Activated CD8-positive, alpha-beta T cell treated with anti-CD3 and anti-CD28 coated beads, Interleukin-2, amount 10 ng/mL, durations not matched to agents 7 days and 5 days (primary cell): ENCODE data around the gene HIP1R. TPM values are rescaled to one million over a fixed set of nuclear protein-coding genes. Genes with fewer than 3 reads are reported as not detected.

Experiments used
- ATAC-seq: fragments of 150-1000 bp; cut with Tn5 transposase; one replicate; pipeline ENCODE4 v1.10.0; 2021; ENCODE audit warnings: moderate library complexity
- CTCF ChIA-PET: fragments of 350-600 bp; sonication (Branson Sonifier 250); formaldehyde crosslinking; loops from one replicate; lab custom pipeline; 2021; ENCODE audit warnings: antibody characterized with exemption; lab: Charles Lee
- POLR2A ChIA-PET: fragments of 350-600 bp; sonication (Branson Sonifier 250); formaldehyde crosslinking; loops from one replicate; lab custom pipeline; 2021; ENCODE audit warnings: antibody characterized with exemption; lab: Charles Lee
- DNase-seq: peaks from one replicate; pipeline ENCODE4 v3.0.0-alpha.2; 2020
- H3K27ac Mint-ChIP-seq: one replicate; pipeline ENCODE4 v1.8.0; 2021; ENCODE audit warnings: mild to moderate bottlenecking, mixed read lengths
- H3K27me3 Mint-ChIP-seq: one replicate; pipeline ENCODE4 v1.8.0; 2021; ENCODE audit warnings: low read depth, mixed read lengths
- H3K36me3 Mint-ChIP-seq: one replicate; pipeline ENCODE4 v1.8.0; 2021; ENCODE audit warnings: low read depth, mixed read lengths
- H3K4me1 Mint-ChIP-seq: one replicate; pipeline ENCODE4 v1.8.0; 2021; ENCODE audit warnings: low read depth, mixed read lengths
- H3K4me3 Mint-ChIP-seq: one replicate; pipeline ENCODE4 v1.8.0; 2021; ENCODE audit warnings: mild to moderate bottlenecking, mixed read lengths
- H3K9me3 Mint-ChIP-seq: one replicate; pipeline ENCODE4 v1.8.0; 2022; ENCODE audit warnings: mixed read lengths; ENCODE audit not compliant: insufficient read depth
- total RNA-seq, 2 experiments: library from RNA; stranded (reverse); gene quantifications; one replicate each; pipeline ENCODE4 v1.2.3, GENCODE V29; 2021

Gene HIP1R
- total RNA-seq, 2 experiments from 2014 or later = 36.2 to 37.4 TPM

DNA sequence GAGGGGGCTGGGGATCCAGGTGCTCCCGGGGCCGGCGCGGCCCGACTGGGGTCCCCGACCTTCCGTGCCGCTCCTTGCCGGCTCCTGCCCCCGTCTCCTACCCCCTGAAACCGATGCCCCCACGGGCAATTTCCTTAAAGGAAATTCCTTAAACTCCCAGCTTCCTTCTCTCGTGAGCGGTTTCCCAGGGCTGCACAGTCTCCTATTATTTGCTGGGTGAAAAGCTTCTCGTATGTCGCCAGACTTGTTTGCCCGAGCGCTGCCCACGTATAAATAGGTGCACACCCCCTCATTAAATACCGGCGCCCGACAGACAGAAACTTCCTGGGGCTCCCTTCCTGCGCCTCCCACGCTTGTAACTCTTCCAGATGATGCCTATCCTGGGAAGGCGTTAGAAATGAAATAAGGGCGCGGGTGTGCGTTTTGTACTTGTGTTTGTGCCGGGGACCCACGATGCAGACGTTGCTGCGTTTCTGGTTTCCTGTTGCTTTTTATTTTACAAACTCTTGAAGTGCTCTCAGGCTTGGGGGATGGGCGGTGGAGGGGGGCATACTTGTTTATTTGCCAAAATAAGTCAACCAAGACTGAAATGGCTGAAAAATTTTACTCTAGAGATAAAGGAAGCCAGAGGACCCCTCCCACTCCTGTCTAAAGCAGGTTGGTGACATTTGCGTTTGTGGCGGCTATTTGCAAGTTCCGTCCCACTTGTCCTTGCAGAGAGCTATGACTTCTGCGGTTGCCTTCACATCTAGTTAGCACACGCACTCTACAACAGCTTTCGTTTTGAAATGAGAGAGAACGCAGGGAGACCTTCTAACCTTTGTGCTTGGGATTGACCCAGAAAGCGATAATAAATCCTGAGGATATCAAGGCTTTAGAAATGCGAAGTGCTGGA lies 1.0 kb downstream of the HIP1R start:
- Mint-ChIP-seq H3K27ac (peak overlapping the region; percentile 93), H3K4me1 (peaks cover 32% of the 10 kb centered on the region), H3K4me3 (peak overlapping the region; percentile 95), H3K36me3 (peaks cover 3% of the 10 kb centered on the region), H3K9me3 (no peaks in the 10 kb centered on the region), H3K27me3 (peaks cover 11% of the 10 kb centered on the region)
- DNase-seq (peak; percentile 74), ATAC-seq (peak; percentile 63)
- ChIA-PET POLR2A (interaction anchor here (0.6 to 1.9 kb wide), 7 partner anchors 25 to 621 kb away, joined by 3 to 7 read pairs (median 4); partner anchors contain the start of genes MPHOSPH9, MTRFR, OGFOD2 and SNRNP35), CTCF (interaction anchor here (0.7 to 1.6 kb wide), 4 partner anchors 10 to 52 kb away, joined by 3 to 14 read pairs (median 4); no protein-coding TSS in a partner anchor)

DNA sequence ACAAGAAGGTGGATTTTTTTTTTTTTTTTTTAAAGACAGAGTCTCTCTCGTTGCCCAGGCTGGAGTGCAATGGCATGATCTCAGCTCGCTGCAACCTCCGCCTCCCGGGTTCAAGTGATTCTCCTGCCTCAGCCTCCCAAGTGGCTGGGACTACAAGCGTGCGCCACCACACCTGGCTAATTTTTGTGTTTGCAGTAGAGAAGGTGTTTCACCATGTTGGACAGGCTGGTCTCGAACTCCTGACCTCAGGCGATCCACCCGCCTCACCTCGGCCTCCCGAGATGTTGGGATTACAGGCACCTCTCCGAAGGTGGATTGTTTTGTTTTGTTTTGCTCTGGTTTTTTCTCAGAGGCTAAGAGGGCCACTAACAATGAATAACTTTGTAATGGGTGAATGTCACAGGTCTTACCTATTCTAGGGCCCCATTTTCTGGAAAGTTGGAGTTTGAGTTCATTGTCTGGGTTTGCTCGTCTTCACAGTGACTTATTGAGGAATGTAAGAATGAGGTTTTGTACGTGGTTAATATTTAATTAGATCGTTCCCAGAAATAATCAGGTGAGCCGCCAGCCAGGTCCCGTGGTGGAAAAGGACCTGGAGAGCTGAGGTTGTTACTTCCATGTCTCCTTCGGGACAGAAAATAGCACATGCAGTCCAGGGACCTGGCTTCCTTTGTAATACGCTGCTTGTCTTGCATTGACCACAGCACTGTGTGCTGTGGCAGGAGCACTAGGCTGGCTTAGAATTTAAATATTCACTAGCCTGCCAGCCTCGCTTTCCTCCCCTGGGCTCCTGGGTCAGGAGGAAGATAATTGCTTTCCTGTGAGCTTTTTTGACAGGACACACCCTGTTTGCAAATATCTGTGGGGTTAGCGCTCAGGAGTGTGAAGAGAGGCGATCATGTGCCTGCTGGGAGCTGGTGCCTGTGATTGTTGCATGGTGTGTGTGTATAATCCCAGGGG lies 2.3 kb downstream of the HIP1R start:
- ChIA-PET CTCF (interaction anchor here (1.1 kb wide), 1 partner anchor 22 kb away, joined by 3 read pairs; no protein-coding TSS in a partner anchor), POLR2A (no interaction called here)
- H3K27ac Mint-ChIP-seq = no peak overlapping the region
- peaks cover 32% of the 10 kb centered on the region for H3K4me1 Mint-ChIP-seq
- peaks cover 11% of the 10 kb centered on the region for H3K27me3 Mint-ChIP-seq
- H3K4me3 Mint-ChIP-seq = peak overlapping the region; percentile 95
- peaks cover 3% of the 10 kb centered on the region for H3K36me3 Mint-ChIP-seq
- H3K9me3 Mint-ChIP-seq = no peaks in the 10 kb centered on the region
- DNase-seq (no peak), ATAC-seq (no peak)

DNA sequence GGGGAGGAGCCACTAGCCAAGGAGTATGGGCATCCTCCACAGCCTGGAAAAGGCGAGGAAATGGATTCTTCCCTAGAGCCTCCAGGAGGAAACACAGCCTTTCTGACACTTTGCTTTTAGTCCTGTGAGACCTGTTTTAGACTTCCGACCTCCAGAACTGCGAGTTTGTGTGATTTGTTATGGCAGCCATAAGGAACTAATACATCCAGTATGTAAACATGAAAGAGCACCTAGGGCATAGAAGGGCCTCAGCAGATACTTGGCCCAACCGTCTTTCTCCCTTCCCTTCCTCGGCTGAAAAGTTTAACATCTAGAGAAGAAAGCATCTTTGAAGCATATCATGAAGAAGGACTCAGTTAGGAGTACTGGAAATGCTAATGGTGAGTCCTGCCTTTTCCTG lies 3.6 kb downstream of the HIP1R start:
- Mint-ChIP-seq H3K9me3 (no peaks in the 10 kb centered on the region), H3K27ac (no peak overlapping the region), H3K27me3 (peaks cover 6% of the 10 kb centered on the region), H3K4me1 (peaks cover 32% of the 10 kb centered on the region), H3K36me3 (peaks cover 3% of the 10 kb centered on the region), H3K4me3 (no peak overlapping the region)
- CTCF ChIA-PET = interaction anchor here (1.1 kb wide), 1 partner anchor 21 kb away, joined by 3 read pairs; no protein-coding TSS in a partner anchor
- ATAC-seq (no peak), DNase-seq (no peak)
- POLR2A ChIA-PET = no interaction called here

DNA sequence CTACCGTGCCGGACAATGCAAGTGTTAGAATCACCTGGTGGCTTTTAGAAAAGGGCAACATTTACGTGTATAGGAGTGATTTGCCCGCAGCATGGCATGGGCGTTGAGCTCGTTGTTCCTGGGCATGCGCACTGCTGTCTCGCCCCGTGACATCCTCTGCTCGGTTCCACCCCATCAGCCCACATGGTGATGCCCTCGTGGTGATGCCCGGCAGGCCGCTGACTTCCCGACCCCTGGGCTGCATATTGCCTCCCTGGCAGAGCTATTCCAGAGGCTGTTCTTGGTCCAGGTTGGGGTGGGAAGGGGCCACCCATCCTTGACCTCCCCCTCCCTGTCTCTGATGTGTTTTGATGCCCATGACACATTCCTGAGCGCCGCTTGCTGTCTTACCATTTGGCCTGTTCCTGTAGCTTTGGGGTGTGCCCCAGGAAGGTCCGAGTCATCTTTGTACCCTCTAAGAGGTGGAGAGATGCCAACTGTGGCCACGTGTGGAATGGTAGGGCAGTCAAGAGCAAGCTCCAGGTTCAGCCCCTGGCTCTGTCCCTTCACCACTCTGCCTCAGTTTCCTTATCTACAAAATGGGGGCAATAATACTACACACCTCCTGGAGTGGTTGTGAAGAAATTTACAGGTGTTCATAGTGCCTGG lies 4.8 kb downstream of the HIP1R start:
- Mint-ChIP-seq H3K27me3 (no peaks in the 10 kb centered on the region), H3K27ac (no peak overlapping the region), H3K4me3 (no peak overlapping the region), H3K9me3 (no peaks in the 10 kb centered on the region), H3K4me1 (peaks cover 23% of the 10 kb centered on the region), H3K36me3 (peaks cover 3% of the 10 kb centered on the region)
- ChIA-PET CTCF (interaction anchor here (1.5 kb wide), 1 partner anchor 46 kb away, joined by 5 read pairs; no protein-coding TSS in a partner anchor), POLR2A (no interaction called here)
- ATAC-seq = no peak
- DNase-seq = no peak

DNA sequence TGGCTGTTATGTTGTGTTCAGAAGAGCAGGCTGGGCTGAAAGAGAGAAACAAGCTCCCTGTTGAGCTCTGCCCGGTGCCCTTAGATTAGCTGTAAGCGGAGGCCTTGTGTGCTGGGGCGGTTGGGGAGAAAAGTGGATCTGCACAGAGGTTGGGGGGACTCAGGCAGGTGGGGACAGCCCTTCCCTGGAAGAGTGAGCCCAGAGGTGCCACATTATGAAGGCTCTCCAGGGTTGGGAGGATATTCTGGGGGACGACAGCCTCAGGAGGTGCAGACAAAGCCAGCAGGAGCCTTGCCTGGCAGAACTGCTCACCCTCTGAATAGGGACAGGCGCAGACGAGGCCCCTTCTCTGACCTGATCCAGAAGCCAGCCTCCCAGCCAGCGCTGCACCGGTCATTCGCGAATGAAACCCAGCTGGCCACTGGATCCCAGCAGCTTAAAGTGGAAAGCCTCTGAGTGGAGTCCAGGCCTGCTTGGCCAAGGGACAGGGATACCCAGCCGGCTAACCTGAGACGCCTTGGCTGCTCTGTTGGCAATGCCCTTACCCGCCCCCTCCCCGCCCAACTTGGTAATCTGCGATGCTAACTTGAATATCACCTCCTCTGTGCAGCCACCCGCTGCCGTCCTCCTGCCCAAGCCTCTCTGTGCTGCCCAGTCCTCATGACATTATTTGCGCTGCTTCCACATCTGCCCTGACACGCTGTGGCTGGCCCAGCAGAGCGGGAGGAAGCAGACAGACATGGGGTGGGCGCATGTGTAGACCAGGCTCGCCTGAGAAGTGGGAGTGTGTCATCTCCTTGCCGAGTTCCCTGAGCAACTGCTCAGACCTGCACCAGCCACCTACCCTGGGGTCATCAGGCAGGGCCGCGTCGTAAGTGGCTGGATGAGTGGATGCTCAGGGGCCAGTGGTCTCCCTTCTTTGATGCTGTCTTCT lies 5.6 kb downstream of the HIP1R start:
- CTCF ChIA-PET = interaction anchor here (1.5 kb wide), 1 partner anchor 47 kb away, joined by 5 read pairs; no protein-coding TSS in a partner anchor
- Mint-ChIP-seq H3K9me3 (no peaks in the 10 kb centered on the region), H3K4me3 (no peak overlapping the region), H3K36me3 (peaks cover 3% of the 10 kb centered on the region), H3K4me1 (peaks cover 23% of the 10 kb centered on the region), H3K27me3 (no peaks in the 10 kb centered on the region), H3K27ac (no peak overlapping the region)
- DNase-seq (no peak), ATAC-seq (no peak)
- POLR2A ChIA-PET = no interaction called here

DNA sequence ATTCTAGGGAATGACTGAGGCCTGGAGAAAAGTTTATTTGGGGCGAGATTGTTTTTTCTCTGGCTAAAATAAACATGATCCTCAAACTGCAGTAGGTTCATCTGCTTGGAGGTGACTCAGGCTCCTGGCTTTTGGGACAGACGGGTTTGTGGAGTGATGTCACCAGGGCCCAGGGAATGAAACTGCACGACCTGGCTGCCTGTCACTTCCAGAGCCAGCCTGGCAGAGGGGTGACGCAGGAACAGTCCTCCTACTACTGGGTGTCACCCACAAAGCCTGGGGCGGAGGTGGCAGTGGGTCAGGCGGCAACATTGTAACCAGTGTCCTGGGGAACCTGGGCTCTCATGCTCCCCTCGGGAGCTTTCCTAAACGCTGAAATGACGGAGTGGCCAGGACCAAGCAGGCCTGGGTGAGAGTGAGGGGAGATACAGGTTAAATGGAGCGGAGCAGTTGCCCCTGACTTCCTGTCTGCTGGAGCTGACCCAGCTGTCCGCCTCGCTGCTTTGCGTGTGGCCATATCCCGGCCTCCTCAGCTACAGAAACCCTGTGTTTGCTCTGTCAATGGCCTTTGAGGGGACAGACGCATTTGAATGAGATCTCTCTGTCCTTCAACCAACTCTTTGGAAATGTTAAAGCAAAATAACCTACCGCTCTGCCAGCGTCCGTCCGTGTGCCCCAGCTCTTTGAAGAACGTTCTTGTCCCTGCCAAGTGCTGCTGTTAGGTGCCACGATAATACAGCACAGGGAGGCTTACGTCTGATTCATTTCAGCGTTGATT lies 6.5 kb downstream of the HIP1R start:
- H3K27me3 Mint-ChIP-seq = no peaks in the 10 kb centered on the region
- DNase-seq (no peak), ATAC-seq (no peak)
- H3K4me3 Mint-ChIP-seq = no peak overlapping the region
- no peaks in the 10 kb centered on the region for H3K9me3 Mint-ChIP-seq
- ChIA-PET POLR2A (no interaction called here), CTCF (interaction anchor here (1.3 kb wide), 1 partner anchor 48 kb away, joined by 4 read pairs; no protein-coding TSS in a partner anchor)
- H3K36me3 Mint-ChIP-seq = peaks cover 3% of the 10 kb centered on the region
- peaks cover 17% of the 10 kb centered on the region for H3K4me1 Mint-ChIP-seq
- H3K27ac Mint-ChIP-seq = no peak overlapping the region

DNA sequence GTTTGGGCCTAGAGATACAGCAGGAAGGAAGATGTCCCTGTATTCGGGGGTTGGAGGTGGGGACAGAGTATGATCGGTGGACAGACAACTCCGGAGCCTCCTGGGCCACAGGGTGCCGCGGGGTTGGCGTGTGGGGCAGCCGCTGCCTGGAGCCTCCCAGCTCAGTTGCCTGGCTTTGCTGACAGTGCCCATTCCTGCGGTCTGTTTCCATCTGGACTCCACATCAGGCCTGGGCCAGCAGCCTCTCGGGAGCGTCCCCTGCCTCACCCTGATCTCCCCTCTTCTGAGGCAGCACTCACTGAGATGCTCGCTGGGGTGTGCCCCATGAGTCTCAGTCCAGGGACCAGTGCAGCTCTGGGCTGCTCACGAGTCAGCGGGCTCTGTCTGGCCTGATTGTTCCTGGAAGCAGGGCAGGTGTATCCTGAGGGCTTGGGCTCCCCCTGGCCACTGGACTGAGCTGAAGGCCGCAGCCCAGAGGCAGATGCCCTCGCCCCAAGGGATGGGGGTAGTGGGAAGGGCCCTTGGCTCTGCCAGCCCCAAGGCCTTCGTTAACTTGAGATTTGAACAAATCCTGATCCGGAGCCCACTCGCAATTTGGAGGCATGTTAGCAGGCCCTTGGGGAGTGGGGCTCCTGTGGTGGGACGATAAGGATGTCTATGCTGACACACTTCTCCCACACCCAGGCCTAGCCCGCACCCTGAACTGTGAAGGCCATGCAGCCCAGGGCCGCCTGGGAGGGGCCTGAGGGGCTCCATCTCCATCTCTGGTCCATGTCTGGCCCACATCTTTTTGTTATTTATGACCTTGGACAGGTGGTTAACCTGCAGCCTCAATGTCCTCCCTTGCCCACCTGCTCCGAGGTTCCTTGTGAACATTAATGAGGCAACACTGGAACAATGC lies 7.5 kb downstream of the HIP1R start:
- ChIA-PET POLR2A (no interaction called here), CTCF (interaction anchor here (1.3 kb wide), 1 partner anchor 49 kb away, joined by 4 read pairs; no protein-coding TSS in a partner anchor)
- H3K9me3 Mint-ChIP-seq = no peaks in the 10 kb centered on the region
- DNase-seq = no peak
- ATAC-seq = no peak
- no peaks in the 10 kb centered on the region for H3K36me3 Mint-ChIP-seq
- peaks cover 8% of the 10 kb centered on the region for H3K4me1 Mint-ChIP-seq
- no peaks in the 10 kb centered on the region for H3K27me3 Mint-ChIP-seq
- H3K27ac Mint-ChIP-seq = no peak overlapping the region
- H3K4me3 Mint-ChIP-seq = no peak overlapping the region

DNA sequence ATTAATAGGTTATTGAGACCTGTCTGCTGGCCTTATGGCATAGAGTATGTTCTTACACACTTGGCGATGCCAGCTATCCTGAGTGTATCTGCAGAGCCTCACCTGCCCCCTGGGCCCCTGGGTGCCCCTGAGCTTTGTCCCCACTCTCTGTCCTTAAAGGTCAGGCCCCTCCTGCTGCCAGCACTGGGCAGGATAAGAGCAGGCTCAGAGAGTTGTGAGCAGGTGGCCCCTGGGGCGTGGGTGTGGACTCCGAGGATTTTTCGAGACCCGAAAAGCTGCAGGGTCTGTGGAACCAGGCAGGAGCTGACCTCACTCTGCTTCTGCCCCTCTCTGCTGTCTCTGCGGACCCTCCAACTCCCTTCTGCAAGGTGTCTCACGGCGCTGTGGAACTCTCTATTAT lies 8.2 kb downstream of the HIP1R start:
- no peaks in the 10 kb centered on the region for H3K36me3 Mint-ChIP-seq
- H3K27ac Mint-ChIP-seq = no peak overlapping the region
- peaks cover 1% of the 10 kb centered on the region for H3K4me1 Mint-ChIP-seq
- ATAC-seq (no peak), DNase-seq (no peak)
- H3K27me3 Mint-ChIP-seq = no peaks in the 10 kb centered on the region
- ChIA-PET CTCF (interaction anchor here (0.8 kb wide), 1 partner anchor 21 kb away, joined by 3 read pairs; no protein-coding TSS in a partner anchor), POLR2A (no interaction called here)
- H3K4me3 Mint-ChIP-seq = no peak overlapping the region
- no peaks in the 10 kb centered on the region for H3K9me3 Mint-ChIP-seq

DNA sequence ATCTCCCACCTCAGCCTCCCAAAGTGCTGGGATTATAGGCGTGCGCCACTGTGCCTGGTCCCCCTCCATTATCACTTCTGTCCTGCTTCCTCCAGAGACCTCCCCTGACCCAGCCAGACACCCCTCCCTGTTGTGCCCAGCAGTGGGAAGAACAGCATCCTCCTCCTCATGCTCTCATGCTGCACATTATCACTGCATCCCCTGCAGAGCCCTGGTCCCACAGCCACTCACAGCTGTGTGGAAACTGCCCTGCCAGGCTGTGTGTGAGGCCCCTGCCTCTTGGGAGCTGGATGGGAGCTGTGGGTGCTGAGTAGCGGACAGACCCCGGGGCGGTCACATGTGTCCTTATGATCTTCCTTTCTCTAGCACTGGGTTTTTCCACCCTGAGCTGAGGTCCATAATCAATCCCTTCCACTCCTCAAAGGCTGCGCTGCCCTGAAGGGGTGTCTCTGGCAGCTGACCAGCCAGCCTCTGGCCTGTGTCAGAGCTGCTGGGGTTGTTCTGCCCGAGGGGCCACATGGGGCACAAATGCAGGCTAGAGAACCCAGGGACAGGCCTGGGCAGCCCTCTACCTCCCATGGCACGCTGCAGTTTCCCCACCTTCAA lies 9.2 kb downstream of the HIP1R start:
- H3K4me1 Mint-ChIP-seq = no peaks in the 10 kb centered on the region
- CTCF ChIA-PET = no interaction called here
- H3K27ac Mint-ChIP-seq = no peak overlapping the region
- H3K9me3 Mint-ChIP-seq = no peaks in the 10 kb centered on the region
- POLR2A ChIA-PET = no interaction called here
- no peak overlapping the region for H3K4me3 Mint-ChIP-seq
- H3K36me3 Mint-ChIP-seq = no peaks in the 10 kb centered on the region
- H3K27me3 Mint-ChIP-seq = no peaks in the 10 kb centered on the region
- DNase-seq = no peak
- no peak for ATAC-seq
